WTC11 (cell line): ENCODE measurements around the gene STPG3. TPM values are rescaled to one million over a fixed set of nuclear protein-coding genes. Genes with fewer than 3 reads are reported as not detected.
A peak's percentile ranks its signal among the peaks of the same experiment; 100 is the strongest.

Source experiments
- ATAC-seq: fragments of 200-7000 bp; cut with Tn5 transposase; 2 replicates; pipeline ENCODE4 v1.10.0; 2021; ENCODE audit warnings: mild to moderate bottlenecking, moderate library complexity
- CTCF ChIA-PET: fragments of 300-600 bp; sonication (Branson Sonifier 250); formaldehyde crosslinking; loops from one replicate; lab custom pipeline; 2021; ENCODE audit warnings: antibody characterized with exemption; lab: Charles Lee
- POLR2A ChIA-PET: fragments of 350-600 bp; sonication (Branson Sonifier 250); formaldehyde crosslinking; loops from one replicate; lab custom pipeline; 2021; ENCODE audit warnings: antibody characterized with exemption; lab: Charles Lee
- DNase-seq: peaks from one replicate; pipeline ENCODE4 v3.0.0; 2021; ENCODE audit warnings: low spot score
- H3K27ac Mint-ChIP-seq: 2 replicates; pipeline ENCODE4 v1.8.0; 2021; ENCODE audit warnings: mixed read lengths
- H3K27me3 Mint-ChIP-seq: 2 replicates; pipeline ENCODE4 v1.8.0; 2021; ENCODE audit warnings: low read depth, mild to moderate bottlenecking, moderate library complexity, mixed read lengths
- H3K36me3 Mint-ChIP-seq: 2 replicates; pipeline ENCODE4 v1.8.0; 2021; ENCODE audit warnings: mixed read lengths
- H3K4me1 Mint-ChIP-seq: 2 replicates; pipeline ENCODE4 v1.8.0; 2022; ENCODE audit warnings: mixed read lengths
- H3K4me3 Mint-ChIP-seq: 2 replicates; pipeline ENCODE4 v1.8.0; 2021; ENCODE audit warnings: mild to moderate bottlenecking, moderate library complexity, mixed read lengths
- H3K9me3 Mint-ChIP-seq: 2 replicates; pipeline ENCODE4 v1.8.0; 2021; ENCODE audit warnings: mixed read lengths
- ATF1 ChIP-seq: sonication (generic); formaldehyde crosslinking; IDR thresholded peaks from 2 replicates; pipeline ENCODE4 v1.8.1; 2023; ENCODE audit warnings: mild to moderate bottlenecking, moderate library complexity, missing genetic modification reagents
- FOXP1 ChIP-seq: sonication (generic); formaldehyde crosslinking; IDR thresholded peaks from 2 replicates; pipeline ENCODE4 v1.8.0; 2022; ENCODE audit warnings: missing genetic modification reagents, mild to moderate bottlenecking, moderate library complexity, borderline replicate concordance
- IRF2 ChIP-seq: sonication (generic); formaldehyde crosslinking; IDR thresholded peaks from 2 replicates; pipeline ENCODE4 v1.8.0; 2022; ENCODE audit warnings: low read depth, missing genetic modification reagents, borderline replicate concordance
- NFATC4 ChIP-seq: fragments of 250-450 bp; sonication (Bioruptor Pico); IDR thresholded peaks from 2 replicates; pipeline ENCODE4 v1.9.0; 2021; ENCODE audit warnings: mild to moderate bottlenecking
- NR3C1 ChIP-seq: sonication (generic); formaldehyde crosslinking; conservative IDR thresholded peaks from 2 replicates; pipeline ENCODE4 v1.8.1; 2023; ENCODE audit warnings: low read depth, mild to moderate bottlenecking, missing genetic modification reagents
- ZNF121 ChIP-seq: sonication (generic); formaldehyde crosslinking; IDR thresholded peaks from 2 replicates; pipeline ENCODE4 v1.8.0; 2023; ENCODE audit warnings: missing genetic modification reagents
- ZNF263 ChIP-seq: sonication (generic); formaldehyde crosslinking; IDR thresholded peaks from 2 replicates; pipeline ENCODE4 v1.8.1; 2022; ENCODE audit warnings: low read depth, mild to moderate bottlenecking, moderate library complexity, missing genetic modification reagents
- total RNA-seq: library from RNA; stranded (reverse); gene quantifications from 3 replicates; pipeline ENCODE4 v1.2.3, GENCODE V29; 2021
- TF ChIP-seq, protein P1 (sequence below): sonication (generic); formaldehyde crosslinking; IDR thresholded peaks from 2 replicates; pipeline ENCODE4 v1.8.0; 2023; ENCODE audit warnings: missing genetic modification reagents
- TF ChIP-seq, protein P2 (sequence below): sonication (generic); formaldehyde crosslinking; IDR thresholded peaks from 2 replicates; pipeline ENCODE4 v1.8.1; 2022; ENCODE audit warnings: low read depth, missing genetic modification reagents, borderline replicate concordance
- TF ChIP-seq, protein P3 (sequence below): sonication (generic); formaldehyde crosslinking; IDR thresholded peaks from 2 replicates; pipeline ENCODE4 v1.8.1; 2023; ENCODE audit warnings: mild to moderate bottlenecking, moderate library complexity, missing genetic modification reagents
- TF ChIP-seq, protein P4 (sequence below): fragments of 250-450 bp; sonication (Bioruptor Pico); IDR thresholded peaks from 2 replicates; pipeline ENCODE4 v1.9.0; 2021; ENCODE audit warnings: mild to moderate bottlenecking
- TF ChIP-seq, protein P5 (sequence below): fragments of 250-450 bp; sonication (Bioruptor Pico); IDR thresholded peaks from 2 replicates; pipeline ENCODE4 v1.9.0; 2021; ENCODE audit warnings: mild to moderate bottlenecking
- TF ChIP-seq, protein P6 (sequence below): sonication (generic); formaldehyde crosslinking; IDR thresholded peaks from 2 replicates; pipeline ENCODE4 v1.8.0; 2022; ENCODE audit warnings: mild to moderate bottlenecking, missing genetic modification reagents

STPG3 gene
- total RNA-seq, 1 experiment from 2014 or later = 0.26 TPM

DNA sequence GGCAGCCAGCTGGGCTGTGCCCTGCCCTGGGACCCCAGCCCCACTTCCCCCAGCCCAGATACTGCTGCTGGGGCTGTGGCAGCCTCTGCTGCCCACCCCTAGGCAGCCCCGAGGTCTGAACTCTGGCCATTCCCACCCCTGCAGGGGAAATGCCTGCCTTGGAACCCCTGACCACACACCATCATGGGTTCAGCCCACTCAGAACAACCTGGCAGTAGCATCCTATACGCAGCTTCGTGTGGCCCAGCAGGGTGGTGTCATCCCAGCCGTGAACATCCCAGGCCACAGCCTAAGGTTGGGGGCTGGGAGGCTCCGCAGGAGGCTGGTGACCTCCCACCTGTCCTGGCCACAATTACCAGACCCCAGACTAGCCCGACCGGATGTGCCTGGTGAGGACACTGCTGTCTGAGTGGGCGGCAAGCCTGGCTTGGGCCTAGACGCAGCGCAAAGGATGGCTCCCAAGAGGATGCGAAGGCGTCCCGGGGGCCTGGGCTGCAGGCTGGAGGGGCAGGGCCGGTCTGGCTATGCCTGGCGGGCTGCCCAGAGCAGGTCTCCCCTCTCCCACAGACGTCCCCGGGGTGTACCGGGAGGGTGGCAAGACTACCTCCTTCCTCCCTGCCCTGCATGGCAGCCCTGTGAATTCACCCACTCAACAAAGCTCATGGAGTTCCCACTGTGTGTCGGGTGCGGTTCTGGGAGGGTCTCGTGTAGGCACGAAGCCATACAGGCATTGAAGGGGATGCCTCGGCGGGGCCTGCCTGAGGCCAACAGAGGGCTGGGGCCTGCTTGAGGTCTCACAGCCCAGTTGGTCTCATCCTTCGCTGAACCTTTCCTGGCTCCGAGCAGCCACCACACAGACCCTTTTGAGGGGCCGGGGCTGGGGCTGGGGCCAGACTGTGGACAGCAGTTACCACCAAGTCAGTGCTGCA, 21.9 kb upstream of the STPG3 start:
- no peak overlapping the region for H3K4me3 Mint-ChIP-seq
- ChIA-PET CTCF (interaction anchor here (0.8 to 1.2 kb wide), 5 partner anchors 15 to 162 kb away, joined by 3 to 4 read pairs (median 3); no protein-coding TSS in a partner anchor), POLR2A (interaction anchor here (0.6 kb wide), 1 partner anchor 60 kb away, joined by 3 read pairs; no protein-coding TSS in a partner anchor)

DNA sequence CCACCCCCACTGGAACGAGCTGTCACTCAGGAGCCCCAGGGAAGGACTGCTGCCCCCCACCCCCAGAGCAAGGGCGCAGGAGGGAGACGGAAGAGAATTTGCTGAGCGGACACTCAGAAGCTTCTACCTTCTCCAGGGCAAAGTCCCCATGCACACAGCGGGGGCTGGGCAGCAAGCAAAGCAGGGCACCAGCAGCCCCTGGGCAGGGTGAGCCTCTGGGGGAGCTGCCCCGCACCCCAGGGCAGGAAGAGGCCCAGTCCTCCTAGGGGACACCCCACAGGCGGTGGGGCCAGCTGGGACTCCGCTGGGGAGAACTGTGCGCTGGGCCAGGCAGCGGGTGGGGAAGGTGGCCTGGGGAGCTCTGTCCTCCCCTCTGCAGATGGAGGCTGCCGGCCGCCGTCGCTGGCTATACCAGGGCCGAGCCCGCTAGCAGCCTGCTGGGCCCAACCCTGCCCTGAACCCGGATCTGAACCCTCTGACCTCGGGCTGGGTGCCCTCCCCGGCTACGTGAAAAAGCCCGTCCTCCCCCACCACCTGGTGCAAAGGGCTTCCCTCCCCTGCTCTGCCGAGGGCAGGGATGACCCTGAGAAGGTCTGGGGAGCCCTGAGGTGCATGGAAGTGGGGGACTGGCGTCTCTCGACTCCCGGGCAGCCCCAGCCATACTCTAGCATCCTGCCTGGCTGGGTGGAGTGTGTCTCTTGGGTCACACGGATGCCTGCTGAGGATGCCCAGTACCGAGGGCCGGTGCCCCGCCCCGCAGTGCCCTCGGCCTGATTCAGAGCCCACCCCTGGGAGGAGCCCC, 21.0 kb upstream of the STPG3 start:
- CTCF ChIA-PET = interaction anchor here (0.8 to 1.2 kb wide), 5 partner anchors 16 to 162 kb away, joined by 3 to 4 read pairs (median 3); no protein-coding TSS in a partner anchor
- Mint-ChIP-seq H3K9me3 (no peaks in the 10 kb centered on the region), H3K4me3 (no peak overlapping the region), H3K27me3 (no peaks in the 10 kb centered on the region), H3K4me1 (peaks cover 7% of the 10 kb centered on the region)
- POLR2A ChIA-PET = interaction anchor here (0.6 kb wide), 1 partner anchor 61 kb away, joined by 3 read pairs; no protein-coding TSS in a partner anchor
- ATAC-seq = no peak
- no peak for DNase-seq
- peak; percentile 39; the same call in 1 of the 2 replicates for TF ChIP-seq FOXP1
- TF ChIP-seq, protein P1, sequence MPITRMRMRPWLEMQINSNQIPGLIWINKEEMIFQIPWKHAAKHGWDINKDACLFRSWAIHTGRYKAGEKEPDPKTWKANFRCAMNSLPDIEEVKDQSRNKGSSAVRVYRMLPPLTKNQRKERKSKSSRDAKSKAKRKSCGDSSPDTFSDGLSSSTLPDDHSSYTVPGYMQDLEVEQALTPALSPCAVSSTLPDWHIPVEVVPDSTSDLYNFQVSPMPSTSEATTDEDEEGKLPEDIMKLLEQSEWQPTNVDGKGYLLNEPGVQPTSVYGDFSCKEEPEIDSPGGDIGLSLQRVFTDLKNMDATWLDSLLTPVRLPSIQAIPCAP = no peak
- TF ChIP-seq, all 79 proteins: peak for 1
- Mint-ChIP-seq H3K36me3 (no peaks in the 10 kb centered on the region), H3K27ac (no peak overlapping the region)

More for the DNA sequence above, 21.9 kb upstream of the STPG3 start:
- Mint-ChIP-seq H3K36me3 (no peaks in the 10 kb centered on the region), H3K4me1 (peaks cover 3% of the 10 kb centered on the region), H3K9me3 (no peaks in the 10 kb centered on the region), H3K27ac (no peak overlapping the region), H3K27me3 (no peaks in the 10 kb centered on the region)
- TF ChIP-seq IRF2 = no peak
- TF ChIP-seq ATF1 (CRISPR knock-in tag) = peak; percentile 53; the same call in 1 of the 2 replicates
- TF ChIP-seq, protein P2, sequence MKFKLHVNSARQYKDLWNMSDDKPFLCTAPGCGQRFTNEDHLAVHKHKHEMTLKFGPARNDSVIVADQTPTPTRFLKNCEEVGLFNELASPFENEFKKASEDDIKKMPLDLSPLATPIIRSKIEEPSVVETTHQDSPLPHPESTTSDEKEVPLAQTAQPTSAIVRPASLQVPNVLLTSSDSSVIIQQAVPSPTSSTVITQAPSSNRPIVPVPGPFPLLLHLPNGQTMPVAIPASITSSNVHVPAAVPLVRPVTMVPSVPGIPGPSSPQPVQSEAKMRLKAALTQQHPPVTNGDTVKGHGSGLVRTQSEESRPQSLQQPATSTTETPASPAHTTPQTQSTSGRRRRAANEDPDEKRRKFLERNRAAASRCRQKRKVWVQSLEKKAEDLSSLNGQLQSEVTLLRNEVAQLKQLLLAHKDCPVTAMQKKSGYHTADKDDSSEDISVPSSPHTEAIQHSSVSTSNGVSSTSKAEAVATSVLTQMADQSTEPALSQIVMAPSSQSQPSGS (CRISPR knock-in tag) = no peak
- peak; percentile 65; the same call in 1 of the 2 replicates for TF ChIP-seq ZNF121 (CRISPR knock-in tag)
- TF ChIP-seq NR3C1 (CRISPR knock-in tag) = no peak
- ATAC-seq (no peak), DNase-seq (no peak)

DNA sequence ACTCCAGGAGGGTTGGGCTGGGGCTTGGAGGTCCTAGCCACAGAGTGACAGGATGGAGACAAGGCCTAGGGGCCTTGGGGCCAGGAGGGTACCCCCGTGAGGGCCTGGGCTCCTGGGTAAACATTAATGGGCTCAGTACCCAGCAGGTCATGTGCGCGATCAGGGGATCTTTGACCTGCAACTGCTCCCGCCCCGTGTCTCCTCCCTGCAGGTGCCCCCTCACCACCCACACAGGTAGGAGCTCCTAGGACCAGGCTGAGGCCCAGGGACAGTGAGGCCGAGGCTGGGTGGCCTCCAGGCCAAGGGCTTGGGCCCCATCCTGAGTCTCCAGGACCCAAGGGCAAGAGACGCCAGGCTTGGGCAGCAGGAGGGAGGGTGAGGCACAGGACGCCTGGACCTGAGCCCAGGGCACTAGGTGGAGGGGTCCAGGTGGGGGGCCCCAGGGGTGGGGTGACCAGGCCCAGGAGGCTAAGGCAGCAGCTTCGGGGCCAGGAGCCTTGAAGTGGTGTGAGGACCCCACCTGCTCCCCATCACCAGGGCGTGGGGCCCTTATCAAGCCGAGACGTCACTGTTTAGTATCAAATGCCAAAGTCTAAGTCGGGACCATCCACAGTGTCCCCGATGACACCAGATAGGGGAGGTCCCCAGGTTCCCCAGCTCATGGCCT, 20.2 kb upstream of the STPG3 start, which contains the start of gene SLC34A3:
TSS of gene SLC34A3 (plus strand) at position 197 of the 667 bp plus-strand sequence. CDS start 802 bp downstream, outside the sequence.
- Mint-ChIP-seq H3K27ac (no peak within 1 kb of the TSS), H3K4me1 (peaks cover 11% of the 10 kb centered on the region), H3K4me3 (no peak within 1 kb of the TSS), H3K9me3 (no peaks in the 10 kb centered on the region), H3K27me3 (no peaks in the 10 kb centered on the region), H3K36me3 (no peaks in the 10 kb centered on the region)
- ATAC-seq (no peak), DNase-seq (no peak)
- CTCF ChIA-PET = interaction anchor here (0.9 to 1.2 kb wide), 4 partner anchors 17 to 184 kb away, joined by 3 to 4 read pairs (median 4); partner anchors contain the start of gene NPDC1
- POLR2A ChIA-PET = no interaction called here
- TF ChIP-seq FOXP1 (peak; percentile 8; the same call in 1 of the 2 replicates), NFATC4 (CRISPR knock-in tag) (no peak)

DNA sequence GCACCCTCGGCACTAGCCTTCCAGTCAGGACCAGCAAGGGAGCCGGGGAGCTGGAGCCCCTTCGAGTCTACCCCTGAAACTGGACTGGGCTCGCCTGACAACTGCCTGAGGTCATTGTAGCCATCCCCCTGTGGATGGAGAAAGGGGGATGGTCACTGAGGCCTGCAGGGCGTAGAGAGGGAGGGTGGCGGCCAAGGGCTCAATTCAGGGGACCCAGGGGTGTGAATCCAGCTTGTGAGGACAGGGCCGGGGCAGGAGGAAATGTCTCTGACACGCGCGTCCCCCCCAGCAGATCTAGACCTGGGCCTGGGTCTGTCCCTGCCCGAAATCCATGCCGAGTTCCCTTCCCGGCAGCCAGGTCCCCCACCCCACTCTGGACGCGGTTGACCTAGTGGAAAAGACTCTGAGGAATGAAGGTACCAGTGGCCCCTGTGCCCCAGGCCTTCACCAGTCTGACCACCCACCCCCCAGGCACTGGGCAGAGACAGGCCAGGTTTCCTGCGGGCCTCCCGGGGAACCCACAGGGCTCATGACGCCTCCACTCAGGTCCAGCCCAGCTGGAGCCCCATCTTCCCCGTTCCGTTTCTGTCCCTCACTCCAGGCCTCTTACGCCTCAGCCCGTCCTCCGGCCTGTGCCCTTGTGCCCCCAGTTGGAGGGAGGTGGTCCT, 19.6 kb upstream of the STPG3 start:
- H3K4me3 Mint-ChIP-seq = no peak overlapping the region
- DNase-seq (no peak), ATAC-seq (no peak)
- H3K36me3 Mint-ChIP-seq = no peaks in the 10 kb centered on the region
- POLR2A ChIA-PET = no interaction called here
- H3K9me3 Mint-ChIP-seq = no peaks in the 10 kb centered on the region
- CTCF ChIA-PET = interaction anchor here (1.2 kb wide), 1 partner anchor 185 kb away, joined by 4 read pairs; the partner anchor contains the start of gene NPDC1
- H3K27ac Mint-ChIP-seq = no peak overlapping the region
- no peaks in the 10 kb centered on the region for H3K27me3 Mint-ChIP-seq
- H3K4me1 Mint-ChIP-seq = peaks cover 11% of the 10 kb centered on the region
- TF ChIP-seq, protein P3, sequence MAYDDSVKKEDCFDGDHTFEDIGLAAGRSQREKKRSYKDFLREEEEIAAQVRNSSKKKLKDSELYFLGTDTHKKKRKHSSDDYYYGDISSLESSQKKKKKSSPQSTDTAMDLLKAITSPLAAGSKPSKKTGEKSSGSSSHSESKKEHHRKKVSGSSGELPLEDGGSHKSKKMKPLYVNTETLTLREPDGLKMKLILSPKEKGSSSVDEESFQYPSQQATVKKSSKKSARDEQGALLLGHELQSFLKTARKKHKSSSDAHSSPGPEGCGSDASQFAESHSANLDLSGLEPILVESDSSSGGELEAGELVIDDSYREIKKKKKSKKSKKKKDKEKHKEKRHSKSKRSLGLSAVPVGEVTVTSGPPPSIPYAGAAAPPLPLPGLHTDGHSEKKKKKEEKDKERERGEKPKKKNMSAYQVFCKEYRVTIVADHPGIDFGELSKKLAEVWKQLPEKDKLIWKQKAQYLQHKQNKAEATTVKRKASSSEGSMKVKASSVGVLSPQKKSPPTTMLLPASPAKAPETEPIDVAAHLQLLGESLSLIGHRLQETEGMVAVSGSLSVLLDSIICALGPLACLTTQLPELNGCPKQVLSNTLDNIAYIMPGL (CRISPR knock-in tag) = no peak
- TF ChIP-seq, protein P4, sequence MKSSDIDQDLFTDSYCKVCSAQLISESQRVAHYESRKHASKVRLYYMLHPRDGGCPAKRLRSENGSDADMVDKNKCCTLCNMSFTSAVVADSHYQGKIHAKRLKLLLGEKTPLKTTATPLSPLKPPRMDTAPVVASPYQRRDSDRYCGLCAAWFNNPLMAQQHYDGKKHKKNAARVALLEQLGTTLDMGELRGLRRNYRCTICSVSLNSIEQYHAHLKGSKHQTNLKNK (CRISPR knock-in tag) = no peak
- no peak for TF ChIP-seq ZNF263
- TF ChIP-seq, protein P5, sequence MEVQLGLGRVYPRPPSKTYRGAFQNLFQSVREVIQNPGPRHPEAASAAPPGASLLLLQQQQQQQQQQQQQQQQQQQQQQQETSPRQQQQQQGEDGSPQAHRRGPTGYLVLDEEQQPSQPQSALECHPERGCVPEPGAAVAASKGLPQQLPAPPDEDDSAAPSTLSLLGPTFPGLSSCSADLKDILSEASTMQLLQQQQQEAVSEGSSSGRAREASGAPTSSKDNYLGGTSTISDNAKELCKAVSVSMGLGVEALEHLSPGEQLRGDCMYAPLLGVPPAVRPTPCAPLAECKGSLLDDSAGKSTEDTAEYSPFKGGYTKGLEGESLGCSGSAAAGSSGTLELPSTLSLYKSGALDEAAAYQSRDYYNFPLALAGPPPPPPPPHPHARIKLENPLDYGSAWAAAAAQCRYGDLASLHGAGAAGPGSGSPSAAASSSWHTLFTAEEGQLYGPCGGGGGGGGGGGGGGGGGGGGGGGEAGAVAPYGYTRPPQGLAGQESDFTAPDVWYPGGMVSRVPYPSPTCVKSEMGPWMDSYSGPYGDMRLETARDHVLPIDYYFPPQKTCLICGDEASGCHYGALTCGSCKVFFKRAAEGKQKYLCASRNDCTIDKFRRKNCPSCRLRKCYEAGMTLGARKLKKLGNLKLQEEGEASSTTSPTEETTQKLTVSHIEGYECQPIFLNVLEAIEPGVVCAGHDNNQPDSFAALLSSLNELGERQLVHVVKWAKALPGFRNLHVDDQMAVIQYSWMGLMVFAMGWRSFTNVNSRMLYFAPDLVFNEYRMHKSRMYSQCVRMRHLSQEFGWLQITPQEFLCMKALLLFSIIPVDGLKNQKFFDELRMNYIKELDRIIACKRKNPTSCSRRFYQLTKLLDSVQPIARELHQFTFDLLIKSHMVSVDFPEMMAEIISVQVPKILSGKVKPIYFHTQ (CRISPR knock-in tag) = no peak
- TF ChIP-seq, protein P6, sequence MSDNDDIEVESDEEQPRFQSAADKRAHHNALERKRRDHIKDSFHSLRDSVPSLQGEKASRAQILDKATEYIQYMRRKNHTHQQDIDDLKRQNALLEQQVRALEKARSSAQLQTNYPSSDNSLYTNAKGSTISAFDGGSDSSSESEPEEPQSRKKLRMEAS (CRISPR knock-in tag) = no peak
